Mucosa of rectum (tissue), 2 donors: ENCODE measurements around the gene FSTL5.

Experiments used
- H3K27ac ChIP-seq, 2 donors: one replicate each; pipeline ENCODE4 v1.7.0; 2013; ENCODE audit warnings: inconsistent platforms in 2 of 2, low read depth in 2 of 2, low read length in 2 of 2
- H3K27me3 ChIP-seq, 2 donors: one replicate each; pipeline ENCODE4 v1.7.0; 2013; ENCODE audit warnings: low read length in 2 of 2; ENCODE audit not compliant: control insufficient read depth in 2 of 2, insufficient read depth in 2 of 2
- H3K36me3 ChIP-seq, 2 donors: one replicate each; pipeline ENCODE4 v1.7.0; 2013; ENCODE audit warnings: low read length in 2 of 2; ENCODE audit not compliant: control insufficient read depth in 2 of 2, insufficient read depth in 2 of 2
- H3K4me1 ChIP-seq, 2 donors: one replicate each; pipeline ENCODE4 v1.7.0; 2013; ENCODE audit warnings: low read length in 2 of 2, mild to moderate bottlenecking in 1 of 2; ENCODE audit not compliant: control insufficient read depth in 2 of 2, insufficient read depth in 2 of 2
- H3K4me3 ChIP-seq, 2 donors: one replicate each; pipeline ENCODE4 v1.7.0; 2013; ENCODE audit warnings: low read length in 2 of 2
- H3K9ac ChIP-seq, 2 donors: one replicate each; pipeline ENCODE4 v1.7.0; 2013; ENCODE audit warnings: low read length in 2 of 2, low read depth in 1 of 2, mild to moderate bottlenecking in 1 of 2
- H3K9me3 ChIP-seq, 2 donors: one replicate each; pipeline ENCODE4 v1.7.0; 2013; ENCODE audit warnings: low read length in 2 of 2; ENCODE audit not compliant: control insufficient read depth in 2 of 2
- donor health status: healthy.
- donor health status: Normal muscosa, but diverticular disease.

FSTL5 gene

DNA sequence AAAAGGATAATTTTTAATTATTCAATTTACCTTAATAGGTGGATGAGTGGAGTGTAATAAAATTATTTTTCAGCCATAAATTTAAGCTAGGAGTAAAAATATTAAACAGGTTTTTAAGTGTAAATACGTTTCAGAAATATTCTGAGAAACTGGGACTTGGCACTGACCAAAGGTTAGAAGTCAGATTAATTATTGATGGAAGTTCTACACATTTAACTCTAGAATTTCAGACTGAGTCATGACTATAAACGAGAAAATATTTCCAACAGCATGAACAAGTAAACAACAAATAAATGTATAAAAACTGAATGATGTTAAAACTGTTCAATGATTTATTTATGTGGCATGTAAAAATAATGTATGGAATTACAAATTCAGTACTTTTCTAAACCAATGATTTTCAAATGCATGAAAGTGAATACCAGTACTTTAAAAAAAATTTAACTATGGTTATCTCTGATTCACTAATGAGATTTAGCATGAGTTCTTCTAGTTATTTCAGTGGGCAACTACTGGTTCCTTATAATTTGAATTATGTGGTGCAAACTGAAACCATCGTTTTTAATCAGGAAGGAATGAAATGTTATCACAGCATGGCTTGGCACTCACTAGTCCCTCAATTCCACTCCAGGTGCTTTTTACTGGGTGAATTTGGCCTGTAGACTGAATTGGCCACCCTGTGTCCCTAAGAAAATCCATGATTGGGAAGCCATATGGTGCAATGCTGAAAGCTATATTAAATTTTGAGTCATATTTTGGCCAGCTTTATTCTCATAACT is 244.2 kb downstream of the FSTL5 start:
- H3K27ac ChIP-seq: no peak overlapping the region

DNA sequence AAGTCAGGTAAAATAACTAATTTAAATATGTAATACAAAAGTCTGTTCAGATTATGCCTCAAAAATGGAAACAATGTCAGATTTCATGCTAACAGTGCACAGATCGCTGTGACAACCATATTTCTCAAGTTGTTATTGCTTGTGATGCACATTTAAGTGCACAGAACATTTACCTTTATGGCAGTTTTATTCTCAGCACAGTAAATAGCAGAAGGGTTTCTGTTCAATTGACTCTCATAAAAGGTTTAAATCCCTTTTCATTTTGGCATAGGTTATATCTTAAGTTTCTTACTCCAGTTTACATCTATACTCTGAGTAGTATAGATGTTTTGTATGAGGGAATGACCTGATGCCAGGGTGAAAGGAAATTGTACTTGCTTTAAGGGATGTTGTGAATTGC is 247.8 kb downstream of the FSTL5 start:
- H3K27me3 ChIP-seq: no peaks in the 10 kb centered on the region
- no peaks in the 10 kb centered on the region for H3K9me3 ChIP-seq
- no peak overlapping the region for H3K27ac ChIP-seq
- no peaks in the 10 kb centered on the region for H3K4me1 ChIP-seq
- H3K9ac ChIP-seq: no peak overlapping the region
- H3K36me3 ChIP-seq: no peaks in the 10 kb centered on the region
- H3K4me3 ChIP-seq: no peak overlapping the region

More for the DNA sequence above, 244.2 kb downstream of the FSTL5 start:
- no peaks in the 10 kb centered on the region for H3K9me3 ChIP-seq
- no peaks in the 10 kb centered on the region for H3K4me1 ChIP-seq
- no peaks in the 10 kb centered on the region for H3K36me3 ChIP-seq
- H3K9ac ChIP-seq: no peak overlapping the region
- H3K4me3 ChIP-seq: no peak overlapping the region
- no peaks in the 10 kb centered on the region for H3K27me3 ChIP-seq

DNA sequence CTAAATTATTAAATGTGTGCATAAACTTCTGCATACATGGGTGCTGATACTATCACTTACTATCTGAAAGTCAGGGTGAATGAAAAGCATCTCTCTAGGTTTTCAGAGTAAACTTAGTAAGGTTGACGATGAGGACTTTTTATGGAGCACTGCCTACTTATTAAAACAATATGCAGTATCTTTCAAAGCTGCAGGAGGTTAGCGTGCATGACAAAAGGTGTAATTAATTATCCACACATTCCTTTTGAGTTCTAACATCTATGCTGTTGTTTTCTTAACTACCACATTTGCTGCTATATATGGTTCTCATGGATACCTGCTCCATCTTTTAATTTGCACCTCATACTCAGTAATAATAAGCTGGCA is 256.2 kb downstream of the FSTL5 start:
- H3K27ac ChIP-seq: no peak overlapping the region
- H3K4me1 ChIP-seq: no peaks in the 10 kb centered on the region
- H3K4me3 ChIP-seq: no peak overlapping the region
- no peaks in the 10 kb centered on the region for H3K9me3 ChIP-seq
- no peaks in the 10 kb centered on the region for H3K36me3 ChIP-seq
- H3K27me3 ChIP-seq: no peaks in the 10 kb centered on the region
- no peak overlapping the region for H3K9ac ChIP-seq

DNA sequence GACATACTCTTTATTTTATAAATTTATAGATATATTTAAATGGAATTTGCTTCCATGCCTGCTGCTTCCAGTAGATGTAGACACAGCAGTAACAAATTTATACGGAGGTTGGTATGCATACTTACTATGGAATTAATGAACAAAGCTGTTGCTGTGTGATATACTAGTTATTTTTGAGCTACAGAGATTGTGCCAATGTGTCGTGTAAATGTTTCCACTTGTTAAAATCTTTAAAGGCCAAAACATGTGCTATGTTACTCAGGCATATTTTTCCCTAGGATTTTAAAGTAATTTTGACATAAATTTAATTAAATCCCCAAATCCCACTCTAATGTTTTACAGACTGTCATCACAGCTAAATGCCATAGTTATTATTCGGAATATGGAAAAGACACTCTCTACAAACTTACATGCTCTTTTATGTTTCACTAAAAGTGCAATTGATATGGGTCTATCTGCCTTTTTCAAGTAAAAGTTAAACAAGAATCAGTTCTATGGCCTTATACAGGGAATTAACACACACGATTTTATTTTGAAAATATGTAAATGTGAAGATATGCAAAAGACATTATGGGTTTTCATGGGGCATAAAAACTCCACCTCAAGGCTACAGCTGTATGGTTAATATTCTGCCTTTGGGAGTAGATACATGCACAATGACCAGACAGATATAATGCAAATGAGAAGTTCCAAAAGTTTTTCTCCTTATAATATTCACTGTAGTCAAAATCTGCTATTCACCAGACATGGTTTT is 256.8 kb downstream of the FSTL5 start:
- no peak overlapping the region for H3K27ac ChIP-seq
- H3K9ac ChIP-seq: no peak overlapping the region
- no peak overlapping the region for H3K4me3 ChIP-seq
- H3K9me3 ChIP-seq: no peaks in the 10 kb centered on the region
- H3K36me3 ChIP-seq: no peaks in the 10 kb centered on the region
- no peaks in the 10 kb centered on the region for H3K4me1 ChIP-seq
- no peaks in the 10 kb centered on the region for H3K27me3 ChIP-seq

DNA sequence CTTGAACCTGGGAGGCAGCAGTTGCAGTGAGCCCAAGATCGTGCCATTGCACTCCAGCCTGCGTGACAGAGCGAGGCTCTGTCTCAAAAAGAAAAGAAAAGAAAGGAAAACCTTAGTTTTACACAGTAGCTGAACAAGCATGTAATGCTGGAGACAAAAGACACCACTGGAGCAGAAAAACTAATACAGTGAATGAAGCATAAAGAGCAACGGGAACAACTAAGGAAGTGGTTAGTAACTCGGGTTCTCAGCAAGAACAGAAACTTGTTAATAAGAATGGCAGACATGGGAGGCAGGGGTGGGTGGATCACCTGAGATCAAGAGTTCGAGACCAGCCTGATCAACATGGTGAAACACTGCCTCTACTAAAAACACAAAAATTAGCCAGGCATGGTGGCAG is 263.7 kb downstream of the FSTL5 start:
- H3K4me3 ChIP-seq: no peak overlapping the region
- no peaks in the 10 kb centered on the region for H3K9me3 ChIP-seq
- H3K4me1 ChIP-seq: no peaks in the 10 kb centered on the region
- H3K9ac ChIP-seq: no peak overlapping the region
- H3K27me3 ChIP-seq: no peaks in the 10 kb centered on the region
- H3K27ac ChIP-seq: no peak overlapping the region
- no peaks in the 10 kb centered on the region for H3K36me3 ChIP-seq

DNA sequence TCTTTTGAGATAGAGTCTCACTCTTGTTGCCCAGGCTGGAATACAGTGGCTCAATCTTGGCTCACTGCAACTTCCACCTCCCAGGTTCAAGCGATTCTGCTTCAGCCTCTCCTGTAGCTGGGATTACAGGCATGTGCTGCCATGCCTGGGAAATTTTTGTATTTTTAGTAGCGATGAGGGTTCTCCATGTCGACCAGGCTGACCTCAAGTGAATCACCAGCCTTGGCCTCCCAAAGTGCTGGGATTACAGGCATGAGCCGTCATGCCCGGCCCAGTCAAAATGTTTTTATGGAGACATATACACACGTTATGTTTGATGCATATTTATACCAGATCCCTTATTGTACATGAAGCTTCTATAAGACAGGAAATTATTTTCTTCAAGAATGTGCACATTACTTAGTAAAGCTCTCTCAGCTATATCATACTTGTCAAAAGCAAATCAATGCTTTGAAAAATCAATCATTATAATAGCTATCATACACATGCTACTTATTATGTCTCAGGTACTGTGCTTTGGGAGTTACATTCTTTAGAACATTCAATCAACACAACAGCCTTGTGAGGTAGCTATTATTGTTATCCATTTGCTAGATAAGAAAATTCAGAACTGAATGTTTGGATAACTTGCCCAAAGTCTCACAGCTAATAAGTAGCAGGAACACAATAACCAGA is 269.2 kb downstream of the FSTL5 start:
- Histone ChIP-seq H3K9ac (no peak overlapping the region), H3K36me3 (no peaks in the 10 kb centered on the region), H3K9me3 (no peaks in the 10 kb centered on the region), H3K27ac (no peak overlapping the region), H3K4me1 (no peaks in the 10 kb centered on the region), H3K27me3 (no peaks in the 10 kb centered on the region), H3K4me3 (no peak overlapping the region)

DNA sequence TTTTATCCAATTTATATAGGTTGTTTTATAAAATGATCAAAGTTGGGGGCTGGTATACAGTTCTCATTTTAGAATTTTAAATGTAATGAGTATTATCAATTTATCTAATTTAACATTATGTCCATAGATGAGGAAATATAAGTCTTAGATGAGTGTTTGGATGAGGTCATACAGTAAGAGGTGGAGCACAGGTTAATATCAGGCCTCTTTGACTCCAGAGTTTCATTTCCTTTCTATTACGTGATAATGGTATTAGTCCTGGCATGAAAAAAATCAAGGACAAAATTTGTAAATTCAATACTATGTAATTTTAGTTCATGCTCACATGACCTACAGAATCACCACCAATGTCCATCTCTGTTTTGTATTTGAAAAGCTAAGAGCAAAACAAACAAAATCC is 269.8 kb downstream of the FSTL5 start:
- Histone ChIP-seq H3K36me3 (no peaks in the 10 kb centered on the region), H3K9me3 (no peaks in the 10 kb centered on the region), H3K4me1 (no peaks in the 10 kb centered on the region), H3K27ac (no peak overlapping the region), H3K4me3 (no peak overlapping the region), H3K27me3 (no peaks in the 10 kb centered on the region), H3K9ac (no peak overlapping the region)

DNA sequence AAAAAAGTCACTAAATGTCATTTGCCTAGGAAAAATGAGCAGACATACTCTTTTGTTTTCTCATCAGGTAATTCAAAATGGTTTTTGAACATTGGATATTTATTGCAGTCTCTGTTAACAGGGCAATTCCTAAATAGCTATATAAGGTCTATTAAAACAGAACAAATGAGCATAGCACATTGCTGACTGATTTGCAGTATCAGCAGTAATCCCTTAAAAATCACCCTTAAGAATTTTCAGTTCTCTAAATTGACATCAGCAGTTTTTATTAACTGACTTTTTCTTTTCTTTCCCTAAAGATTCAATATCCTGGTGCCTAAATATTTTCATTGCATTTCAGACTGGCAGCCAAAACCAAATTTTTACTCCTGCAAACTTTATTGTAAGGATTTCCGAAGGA is 270.2 kb downstream of the FSTL5 start:
- Histone ChIP-seq H3K4me3 (no peak overlapping the region), H3K4me1 (no peaks in the 10 kb centered on the region), H3K9me3 (no peaks in the 10 kb centered on the region), H3K9ac (no peak overlapping the region), H3K27ac (no peak overlapping the region), H3K36me3 (no peaks in the 10 kb centered on the region), H3K27me3 (no peaks in the 10 kb centered on the region)

DNA sequence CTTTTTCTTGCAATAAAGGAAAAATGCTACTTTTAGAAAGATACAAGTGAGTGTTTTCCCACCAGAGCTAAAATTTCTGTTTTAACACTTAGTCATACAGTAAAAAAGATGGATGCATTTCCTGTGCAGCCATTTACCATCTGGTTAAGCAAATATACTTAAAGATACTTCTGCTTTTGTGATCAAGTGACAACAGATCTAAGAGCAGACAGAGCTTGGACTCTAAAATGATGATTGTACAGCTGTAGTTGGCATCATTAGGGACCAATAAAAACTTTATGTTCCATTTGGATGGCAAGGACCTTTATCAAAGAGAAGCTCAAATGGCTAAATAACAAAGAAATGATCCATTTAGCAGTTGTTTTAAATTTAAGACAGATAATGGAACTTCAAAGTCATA is 270.8 kb downstream of the FSTL5 start:
- Histone ChIP-seq H3K4me1 (no peaks in the 10 kb centered on the region), H3K36me3 (no peaks in the 10 kb centered on the region), H3K9me3 (no peaks in the 10 kb centered on the region), H3K27me3 (no peaks in the 10 kb centered on the region), H3K27ac (no peak overlapping the region), H3K9ac (no peak overlapping the region), H3K4me3 (no peak overlapping the region)

DNA sequence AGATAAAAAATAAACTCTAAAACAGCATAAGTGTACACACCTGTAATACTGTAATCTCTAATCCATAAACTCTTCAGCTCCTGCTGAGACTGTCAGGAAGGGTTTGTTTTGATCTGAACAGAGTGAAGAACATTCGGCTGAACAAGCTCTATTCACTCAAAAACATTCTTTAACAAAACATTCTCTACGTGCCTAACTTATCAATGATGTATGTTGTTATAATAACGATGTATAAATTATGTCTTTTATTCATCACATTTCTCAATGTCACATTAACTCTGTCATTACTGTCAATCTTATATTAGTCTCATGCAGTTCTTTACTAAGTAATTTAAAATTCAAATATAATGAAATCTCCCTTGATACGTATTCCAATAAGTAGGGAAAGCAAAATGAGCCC is 280.6 kb downstream of the FSTL5 start:
- Histone ChIP-seq H3K9me3 (no peaks in the 10 kb centered on the region), H3K4me3 (no peak overlapping the region), H3K27ac (no peak overlapping the region), H3K4me1 (no peaks in the 10 kb centered on the region), H3K9ac (no peak overlapping the region), H3K36me3 (no peaks in the 10 kb centered on the region), H3K27me3 (no peaks in the 10 kb centered on the region)
